ENCODE results near the gene CMSS1. TPM values are rescaled to one million over a fixed set of nuclear protein-coding genes. Genes with fewer than 3 reads are reported as not detected.

Gene CMSS1
- total RNA-seq, 1 donor from 2014 or later = 34.8 TPM

- Histone ChIP-seq H3K4me1 (peaks cover 25% of the 10 kb centered on the region), H3K4me3 (no peak overlapping the region), H3K36me3 (no peaks in the 10 kb centered on the region), H3K27ac (replicated peaks) (no peak overlapping the region), H3K9me3 (replicated peaks) (no peaks in the 10 kb centered on the region), H3K27me3 (ENCODE audit: low read depth) (no peaks in the 10 kb centered on the region)
- no peak for DNase-seq
- no peak for TF ChIP-seq CTCF (IDR thresholded peaks at IDR 0.05; ENCODE audit: borderline replicate concordance)
- intact Hi-C loops (cut with micrococcal nuclease) = no loop called here
Measured at GRCh38 chr3:99899603-99900002, 81.9 kb downstream of the CMSS1 start.

- no peak for DNase-seq
- no peaks in the 10 kb centered on the region for H3K9me3 ChIP-seq (replicated peaks)
- no peak overlapping the region for H3K27ac ChIP-seq (replicated peaks)
- H3K36me3 ChIP-seq = no peaks in the 10 kb centered on the region
- TF ChIP-seq CTCF (IDR thresholded peaks at IDR 0.05; ENCODE audit: borderline replicate concordance) = no peak
- intact Hi-C loops (cut with micrococcal nuclease) = no loop called here
- H3K4me1 ChIP-seq = peaks cover 25% of the 10 kb centered on the region
- H3K4me3 ChIP-seq = no peak overlapping the region
- no peaks in the 10 kb centered on the region for H3K27me3 ChIP-seq (ENCODE audit: low read depth)
Measured at GRCh38 chr3:99900248-99900647, 82.6 kb downstream of the CMSS1 start.

- H3K9me3 ChIP-seq (replicated peaks) = no peaks in the 10 kb centered on the region
- TF ChIP-seq CTCF (IDR thresholded peaks at IDR 0.05; ENCODE audit: borderline replicate concordance) = no peak
- no peak overlapping the region for H3K4me3 ChIP-seq
- intact Hi-C loops (cut with micrococcal nuclease) = no loop called here
- peak overlapping the region; percentile 59 for H3K27ac ChIP-seq (replicated peaks)
- H3K36me3 ChIP-seq = no peaks in the 10 kb centered on the region
- DNase-seq = no peak
- H3K27me3 ChIP-seq (ENCODE audit: low read depth) = no peaks in the 10 kb centered on the region
- H3K4me1 ChIP-seq = peaks cover 25% of the 10 kb centered on the region
Measured at GRCh38 chr3:99901200-99901926, 83.7 kb downstream of the CMSS1 start.

- no peak for TF ChIP-seq CTCF (IDR thresholded peaks at IDR 0.05; ENCODE audit: borderline replicate concordance)
- no peak for DNase-seq
- Histone ChIP-seq H3K36me3 (no peaks in the 10 kb centered on the region), H3K4me1 (peaks cover 25% of the 10 kb centered on the region), H3K27ac (replicated peaks) (peak overlapping the region; percentile 59), H3K9me3 (replicated peaks) (no peaks in the 10 kb centered on the region), H3K4me3 (no peak overlapping the region), H3K27me3 (ENCODE audit: low read depth) (no peaks in the 10 kb centered on the region)
- intact Hi-C loops (cut with micrococcal nuclease) = no loop called here
Measured at GRCh38 chr3:99902091-99902490, 84.4 kb downstream of the CMSS1 start.

- no peaks in the 10 kb centered on the region for H3K27me3 ChIP-seq (ENCODE audit: low read depth)
- intact Hi-C loops (cut with micrococcal nuclease) = no loop called here
- no peak overlapping the region for H3K27ac ChIP-seq (replicated peaks)
- peaks cover 29% of the 10 kb centered on the region for H3K4me1 ChIP-seq
- H3K4me3 ChIP-seq = no peak overlapping the region
- DNase-seq = no peak
- TF ChIP-seq CTCF (IDR thresholded peaks at IDR 0.05; ENCODE audit: borderline replicate concordance) = no peak
- no peaks in the 10 kb centered on the region for H3K36me3 ChIP-seq
- no peaks in the 10 kb centered on the region for H3K9me3 ChIP-seq (replicated peaks)
Measured at GRCh38 chr3:99903869-99904268, 86.2 kb downstream of the CMSS1 start.

All from left ventricle myocardium inferior (tissue), 1 donor.